ENCODE data around the gene CDK11A.
"Not testable (repeated sequence)": the region's sequence is repeated elsewhere in the genome, so short reads cannot be mapped to it uniquely, and the experiment has no call there.

CDK11A gene

GRCh38 chr1:1752636-1753606 lies 28.8 kb upstream of the CDK11A start:
- no peak for DNase-seq (ENCODE audit: insufficient read length, low spot score)
- FAIRE-seq: no peak
- TF ChIP-seq, protein P1, sequence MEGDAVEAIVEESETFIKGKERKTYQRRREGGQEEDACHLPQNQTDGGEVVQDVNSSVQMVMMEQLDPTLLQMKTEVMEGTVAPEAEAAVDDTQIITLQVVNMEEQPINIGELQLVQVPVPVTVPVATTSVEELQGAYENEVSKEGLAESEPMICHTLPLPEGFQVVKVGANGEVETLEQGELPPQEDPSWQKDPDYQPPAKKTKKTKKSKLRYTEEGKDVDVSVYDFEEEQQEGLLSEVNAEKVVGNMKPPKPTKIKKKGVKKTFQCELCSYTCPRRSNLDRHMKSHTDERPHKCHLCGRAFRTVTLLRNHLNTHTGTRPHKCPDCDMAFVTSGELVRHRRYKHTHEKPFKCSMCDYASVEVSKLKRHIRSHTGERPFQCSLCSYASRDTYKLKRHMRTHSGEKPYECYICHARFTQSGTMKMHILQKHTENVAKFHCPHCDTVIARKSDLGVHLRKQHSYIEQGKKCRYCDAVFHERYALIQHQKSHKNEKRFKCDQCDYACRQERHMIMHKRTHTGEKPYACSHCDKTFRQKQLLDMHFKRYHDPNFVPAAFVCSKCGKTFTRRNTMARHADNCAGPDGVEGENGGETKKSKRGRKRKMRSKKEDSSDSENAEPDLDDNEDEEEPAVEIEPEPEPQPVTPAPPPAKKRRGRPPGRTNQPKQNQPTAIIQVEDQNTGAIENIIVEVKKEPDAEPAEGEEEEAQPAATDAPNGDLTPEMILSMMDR (IDR thresholded peaks at IDR 0.05; ENCODE audit: insufficient read depth, missing control alignments): no peak

GRCh38 chr1:1752190-1752589 lies 28.0 kb upstream of the CDK11A start:
- no peak for DNase-seq (ENCODE audit: insufficient read length, low spot score)
- no peak for FAIRE-seq
- TF ChIP-seq, protein P1 (IDR thresholded peaks at IDR 0.05; ENCODE audit: insufficient read depth, missing control alignments): no peak

- DNase-seq (ENCODE audit: insufficient read length, low spot score); FAIRE-seq: not testable (repeated sequence)
Measured at GRCh38 chr1:1749941-1750340, 25.8 kb upstream of the CDK11A start.

- DNase-seq (ENCODE audit: insufficient read length, low spot score) (no peak), FAIRE-seq (no peak)
- TF ChIP-seq, protein P1 (IDR thresholded peaks at IDR 0.05; ENCODE audit: insufficient read depth, missing control alignments): no peak
Measured at GRCh38 chr1:1748686-1749321, 24.6 kb upstream of the CDK11A start.

- FAIRE-seq; DNase-seq (ENCODE audit: insufficient read length, low spot score): not testable (repeated sequence)
Measured at GRCh38 chr1:1746566-1746909, 22.4 kb upstream of the CDK11A start.

DNA sequence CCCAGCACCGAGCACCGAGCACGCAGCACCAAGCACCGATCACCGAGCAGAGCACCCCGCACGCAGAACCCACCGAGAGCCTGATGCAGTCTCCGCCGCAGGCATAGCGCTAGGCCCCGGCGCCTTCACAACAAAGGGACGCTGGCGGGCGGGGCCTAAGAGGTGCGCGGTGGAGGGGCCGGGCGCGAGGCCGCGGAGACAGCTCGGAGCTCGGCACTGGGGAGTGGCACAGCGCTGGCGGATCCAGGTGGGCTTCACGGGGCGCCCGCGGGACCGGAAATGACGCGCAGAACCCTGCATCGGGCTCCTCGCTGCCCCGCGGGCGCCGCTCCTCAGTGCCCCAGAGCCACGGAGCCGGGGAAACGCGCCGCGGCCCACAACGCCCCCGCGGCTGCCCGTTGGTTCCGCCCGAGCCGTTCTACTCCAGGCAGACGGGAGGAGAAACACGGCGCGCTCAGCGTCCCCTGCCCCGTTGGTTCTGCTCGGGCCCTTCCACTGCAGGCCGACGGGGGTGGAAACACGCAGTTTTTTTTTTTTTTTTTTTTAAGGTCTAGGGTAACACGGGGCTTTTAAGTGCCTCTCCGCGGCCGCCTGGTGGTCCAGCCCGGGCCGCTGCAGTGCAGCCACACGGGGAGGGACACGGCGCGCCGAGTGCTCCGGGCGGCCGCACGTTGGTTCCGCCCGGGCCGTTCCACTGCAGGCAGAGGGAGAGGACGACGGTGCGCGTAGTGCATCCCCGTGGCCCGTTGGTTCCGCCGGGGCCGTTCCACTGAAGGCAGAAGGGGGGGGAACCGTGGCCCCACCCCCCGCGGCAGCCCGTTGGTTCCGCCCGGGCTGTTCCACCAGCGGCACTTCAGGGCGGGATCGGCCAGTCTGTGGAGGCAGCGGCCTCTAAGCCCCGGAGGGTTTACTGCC lies 21.8 kb upstream of the CDK11A start:
- DNase-seq (ENCODE audit: insufficient read length, low spot score); FAIRE-seq: not testable (repeated sequence)

DNA sequence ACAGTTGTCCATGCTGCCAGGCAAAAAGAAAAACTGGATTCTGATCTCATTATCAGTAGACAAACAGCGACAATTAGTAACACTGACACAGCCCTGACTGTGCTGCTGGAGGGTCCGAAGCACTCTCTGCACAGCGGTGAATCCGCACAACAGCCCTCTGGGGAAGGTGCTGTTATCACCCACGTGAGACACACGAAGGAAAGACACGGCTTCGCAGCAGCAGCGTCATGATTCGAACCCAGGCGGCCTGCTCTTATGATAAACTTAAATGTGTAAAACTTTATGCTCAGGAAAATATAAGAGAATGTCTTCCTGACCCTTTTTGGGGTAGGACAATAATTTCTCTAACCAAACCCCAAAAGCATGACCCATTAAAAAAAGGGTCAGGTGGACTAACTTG lies 18.4 kb upstream of the CDK11A start:
- FAIRE-seq; DNase-seq (ENCODE audit: insufficient read length, low spot score): not testable (repeated sequence)

DNA sequence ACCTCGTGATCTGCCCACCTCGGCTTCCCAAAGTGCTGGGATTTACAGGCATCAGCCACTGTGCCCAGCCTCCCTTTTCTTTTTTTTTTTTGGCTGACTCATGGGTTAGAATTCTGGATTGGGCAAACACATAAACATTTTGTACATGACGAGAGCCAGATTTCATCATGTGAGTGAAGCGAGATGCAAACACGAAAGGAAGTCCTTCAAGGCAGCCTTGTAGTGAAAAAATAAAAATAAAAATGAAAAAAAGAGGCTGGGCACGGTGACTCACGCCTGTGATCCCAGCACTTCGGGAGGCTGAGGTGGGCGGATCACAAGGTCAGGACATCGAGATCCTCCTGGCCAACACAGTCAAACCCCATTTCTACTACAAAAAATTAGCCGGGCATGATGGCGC lies 16.9 kb upstream of the CDK11A start:
- FAIRE-seq; DNase-seq (ENCODE audit: insufficient read length, low spot score): not testable (repeated sequence)

GRCh38 chr1:1738799-1739337 lies 14.7 kb upstream of the CDK11A start:
- not testable (repeated sequence) for FAIRE-seq; DNase-seq (ENCODE audit: insufficient read length, low spot score)

DNA sequence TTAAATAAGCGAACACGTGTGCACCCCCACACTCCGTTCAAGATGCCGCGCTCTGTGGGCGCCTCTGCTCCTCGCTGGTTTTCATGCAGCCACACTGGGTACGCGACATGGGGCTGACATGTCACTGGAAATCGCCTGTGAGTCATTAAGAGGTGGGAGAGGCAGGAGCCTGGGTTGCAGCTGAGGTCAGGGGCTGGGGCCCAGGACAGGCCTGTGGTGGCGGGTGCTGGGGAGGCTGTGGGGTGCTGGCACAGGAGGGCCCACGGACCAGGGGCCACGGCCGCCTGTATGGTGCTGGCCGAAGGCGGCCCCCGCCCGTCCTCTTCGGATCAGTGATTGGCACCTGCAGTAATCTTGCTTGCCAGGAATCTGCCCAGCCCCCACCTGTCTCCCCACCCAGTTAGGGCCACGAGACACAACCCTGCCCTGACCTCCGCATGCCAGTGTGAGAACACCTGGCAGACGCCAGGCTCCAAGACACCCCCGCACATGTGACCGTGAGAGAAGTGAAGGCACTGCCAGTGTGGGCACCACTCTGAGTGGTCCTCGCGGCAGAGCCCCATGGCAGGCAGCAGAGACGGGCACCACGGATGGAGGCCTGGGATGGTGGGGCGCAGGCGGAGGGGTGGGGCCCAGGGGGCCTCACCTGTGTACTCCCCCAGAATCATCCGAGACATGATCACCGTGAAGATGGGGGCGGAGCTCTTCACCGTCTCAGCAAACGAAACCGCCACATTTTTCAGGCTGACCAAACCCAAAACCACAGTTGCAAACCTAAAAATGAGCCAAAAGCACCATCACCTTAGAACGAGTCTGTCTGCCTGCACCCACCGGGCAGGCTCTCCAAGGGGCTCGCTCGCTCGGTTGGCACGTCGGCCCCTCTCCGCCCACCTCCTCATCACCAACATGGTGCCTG lies 13.8 kb upstream of the CDK11A start:
- FAIRE-seq; DNase-seq (ENCODE audit: insufficient read length, low spot score): not testable (repeated sequence)
